Mesothelial cell of epicardium (in vitro differentiated cells): ENCODE data around the gene FBXW7. TPM values are rescaled to one million over a fixed set of nuclear protein-coding genes. Genes with fewer than 3 reads are reported as not detected.

Source experiments
- DNase-seq, 2 experiments: peaks; one replicate each; pipeline ENCODE4 v3.0.0; 2021; ENCODE audit warnings: low spot score in 2 of 2; ENCODE audit not compliant: unreplicated experiment in 2 of 2
- H3K27ac Mint-ChIP-seq: 2 replicates; pipeline ENCODE4 v1.8.0; 2021; ENCODE audit warnings: mixed read lengths
- H3K27me3 Mint-ChIP-seq: 2 replicates; pipeline ENCODE4 v1.8.0; 2021; ENCODE audit warnings: low read depth, mixed read lengths
- H3K36me3 Mint-ChIP-seq: 2 replicates; pipeline ENCODE4 v1.8.0; 2021; ENCODE audit warnings: mixed read lengths
- H3K4me1 Mint-ChIP-seq: 2 replicates; pipeline ENCODE4 v1.8.0; 2021; ENCODE audit warnings: mixed read lengths
- H3K4me3 Mint-ChIP-seq: 2 replicates; pipeline ENCODE4 v1.8.0; 2021; ENCODE audit warnings: mild to moderate bottlenecking, moderate library complexity, mixed read lengths
- H3K9me3 Mint-ChIP-seq: 2 replicates; pipeline ENCODE4 v1.8.0; 2021; ENCODE audit warnings: mixed read lengths
- CTCF ChIP-seq: fragments of 200-600 bp; sonication (generic); IDR thresholded peaks from one replicate; pipeline ENCODE4 v1.5.0; 2021; ENCODE audit warnings: antibody characterized with exemption; ENCODE audit not compliant: unreplicated experiment
- total RNA-seq: library from RNA; stranded (reverse); gene quantifications from 3 replicates; pipeline ENCODE4 v1.2.1, GENCODE V29; 2021

Gene FBXW7
- total RNA-seq, 1 donor from 2014 or later, result 46.4 TPM

GRCh38 chr4:152309418-152309817, 226.5 kb downstream of the FBXW7 start:
- no peak overlapping the region for H3K27ac Mint-ChIP-seq
- H3K9me3 Mint-ChIP-seq, result peaks cover 4% of the 10 kb centered on the region
- H3K27me3 Mint-ChIP-seq, result no peaks in the 10 kb centered on the region
- peaks cover 16% of the 10 kb centered on the region for H3K4me1 Mint-ChIP-seq
- TF ChIP-seq CTCF, result no peak
- no peaks in the 10 kb centered on the region for H3K36me3 Mint-ChIP-seq
- DNase-seq, result no peak
- no peak overlapping the region for H3K4me3 Mint-ChIP-seq

GRCh38 chr4:152308951-152309350, 226.9 kb downstream of the FBXW7 start:
- no peak for TF ChIP-seq CTCF
- no peak for DNase-seq
- H3K36me3 Mint-ChIP-seq, result no peaks in the 10 kb centered on the region
- H3K27ac Mint-ChIP-seq, result no peak overlapping the region
- H3K4me3 Mint-ChIP-seq, result no peak overlapping the region
- H3K9me3 Mint-ChIP-seq, result peaks cover 4% of the 10 kb centered on the region
- peaks cover 20% of the 10 kb centered on the region for H3K4me1 Mint-ChIP-seq
- no peaks in the 10 kb centered on the region for H3K27me3 Mint-ChIP-seq

GRCh38 chr4:152307669-152308068, 228.2 kb downstream of the FBXW7 start:
- Mint-ChIP-seq H3K27ac (no peak overlapping the region), H3K4me3 (no peak overlapping the region), H3K9me3 (peaks cover 4% of the 10 kb centered on the region), H3K36me3 (no peaks in the 10 kb centered on the region), H3K4me1 (peaks cover 20% of the 10 kb centered on the region), H3K27me3 (no peaks in the 10 kb centered on the region)
- no peak for DNase-seq
- TF ChIP-seq CTCF, result no peak

GRCh38 chr4:152306541-152306940, 229.4 kb downstream of the FBXW7 start:
- H3K4me1 Mint-ChIP-seq, result peaks cover 20% of the 10 kb centered on the region
- H3K9me3 Mint-ChIP-seq, result no peaks in the 10 kb centered on the region
- no peak overlapping the region for H3K27ac Mint-ChIP-seq
- TF ChIP-seq CTCF, result no peak
- DNase-seq, result no peak
- no peaks in the 10 kb centered on the region for H3K36me3 Mint-ChIP-seq
- no peaks in the 10 kb centered on the region for H3K27me3 Mint-ChIP-seq
- no peak overlapping the region for H3K4me3 Mint-ChIP-seq

GRCh38 chr4:152304220-152304619, 231.7 kb downstream of the FBXW7 start:
- peak overlapping the region; percentile 6 for H3K27ac Mint-ChIP-seq
- no peaks in the 10 kb centered on the region for H3K27me3 Mint-ChIP-seq
- no peak for TF ChIP-seq CTCF

GRCh38 chr4:152301381-152301780, 234.5 kb downstream of the FBXW7 start:
- Mint-ChIP-seq H3K27me3 (no peaks in the 10 kb centered on the region), H3K27ac (no peak overlapping the region), H3K36me3 (no peaks in the 10 kb centered on the region), H3K4me1 (peaks cover 8% of the 10 kb centered on the region), H3K4me3 (no peak overlapping the region), H3K9me3 (no peaks in the 10 kb centered on the region)
- DNase-seq, result no peak
- TF ChIP-seq CTCF, result no peak

More at GRCh38 chr4:152304220-152304619, 231.7 kb downstream of the FBXW7 start:
- no peaks in the 10 kb centered on the region for H3K9me3 Mint-ChIP-seq
- H3K36me3 Mint-ChIP-seq, result no peaks in the 10 kb centered on the region
- no peak overlapping the region for H3K4me3 Mint-ChIP-seq
- no peak for DNase-seq
- H3K4me1 Mint-ChIP-seq, result peaks cover 8% of the 10 kb centered on the region
